Activated CD8-positive, alpha-beta T cell treated with anti-CD3 and anti-CD28 coated beads for 36 hours (primary cell): ENCODE results near the gene ATF5. TPM values are rescaled to one million over a fixed set of nuclear protein-coding genes. Genes with fewer than 3 reads are reported as not detected.

Experiments used
- ATAC-seq: fragments of 200-7000 bp; cut with Tn5 transposase; one replicate; pipeline ENCODE4 v1.10.0; 2021; ENCODE audit warnings: mild to moderate bottlenecking, moderate library complexity
- CTCF ChIA-PET: fragments of 350-600 bp; sonication (Branson Sonifier 250); formaldehyde crosslinking; loops from one replicate; lab custom pipeline; 2021; ENCODE audit warnings: antibody characterized with exemption; lab: Charles Lee
- POLR2A ChIA-PET: fragments of 350-600 bp; sonication (Branson Sonifier 250); formaldehyde crosslinking; loops from one replicate; lab custom pipeline; 2021; ENCODE audit warnings: antibody characterized with exemption; lab: Charles Lee
- DNase-seq: peaks from one replicate; pipeline ENCODE4 v3.0.0-alpha.2; 2020
- H3K27ac Mint-ChIP-seq: one replicate; pipeline ENCODE4 v1.8.0; 2021; ENCODE audit warnings: mild to moderate bottlenecking, mixed read lengths
- H3K27me3 Mint-ChIP-seq: one replicate; pipeline ENCODE4 v1.8.0; 2021; ENCODE audit warnings: mixed read lengths
- H3K36me3 Mint-ChIP-seq: one replicate; pipeline ENCODE4 v1.8.0; 2021; ENCODE audit warnings: low read depth, mixed read lengths
- H3K4me1 Mint-ChIP-seq: one replicate; pipeline ENCODE4 v1.8.0; 2021; ENCODE audit warnings: low read depth, mixed read lengths
- H3K4me3 Mint-ChIP-seq: one replicate; pipeline ENCODE4 v1.8.0; 2021; ENCODE audit warnings: mild to moderate bottlenecking, moderate library complexity, mixed read lengths
- H3K9me3 Mint-ChIP-seq: one replicate; pipeline ENCODE4 v1.8.0; 2021; ENCODE audit warnings: mixed read lengths
- CTCF ChIP-seq: fragments of 200-600 bp; IDR thresholded peaks from one replicate; pipeline ENCODE4 v1.8.0; 2022; ENCODE audit warnings: antibody characterized with exemption, mild to moderate bottlenecking
- intact Hi-C: fragments of 100-400 bp; cut with micrococcal nuclease; formaldehyde crosslinking; loops from one replicate; pipeline ENCODE4 v1.10.0; 2022
- total RNA-seq, 2 experiments: library from RNA; stranded (reverse); gene quantifications; one replicate each; pipeline ENCODE4 v1.2.3, GENCODE V29; 2021

The ATF5 gene
- total RNA-seq, 2 experiments from 2014 or later = 11.8 TPM

GRCh38 chr19:49887037-49887664 lies 41.9 kb upstream of the ATF5 start:
- no peaks in the 10 kb centered on the region for H3K9me3 Mint-ChIP-seq
- POLR2A ChIA-PET = interaction anchor here (0.6 to 1.5 kb wide), 3 partner anchors 10 to 68 kb away, joined by 3 to 5 read pairs (median 3); partner anchors contain the start of genes AKT1S1 and TBC1D17
- H3K4me1 Mint-ChIP-seq = peaks cover 19% of the 10 kb centered on the region
- ATAC-seq (no peak), DNase-seq (no peak)
- intact Hi-C loops = no loop called here
- CTCF ChIA-PET = no interaction called here
- no peak overlapping the region for H3K27ac Mint-ChIP-seq
- no peak overlapping the region for H3K4me3 Mint-ChIP-seq
- no peak for TF ChIP-seq CTCF
- peaks cover 32% of the 10 kb centered on the region for H3K36me3 Mint-ChIP-seq
- H3K27me3 Mint-ChIP-seq = no peaks in the 10 kb centered on the region

- Mint-ChIP-seq H3K9me3 (no peaks in the 10 kb centered on the region), H3K4me3 (no peak overlapping the region), H3K27me3 (no peaks in the 10 kb centered on the region), H3K36me3 (peaks cover 28% of the 10 kb centered on the region), H3K4me1 (peaks cover 20% of the 10 kb centered on the region), H3K27ac (no peak overlapping the region)
- no peak for TF ChIP-seq CTCF
- CTCF ChIA-PET = interaction anchor here (1.1 to 1.3 kb wide), 2 partner anchors 10 to 11 kb away, joined by 4 read pairs; partner anchors contain the start of genes AKT1S1 and TBC1D17
- no peak for DNase-seq
- intact Hi-C loops = no loop called here
- ATAC-seq = no peak
- POLR2A ChIA-PET = interaction anchor here (1.0 to 1.6 kb wide), 2 partner anchors 13 to 41 kb away, joined by 4 to 7 read pairs; partner anchors contain the start of genes ATF5 and NUP62
Observed at GRCh38 chr19:49887665-49888509, 41.1 kb upstream of the ATF5 start.

DNA sequence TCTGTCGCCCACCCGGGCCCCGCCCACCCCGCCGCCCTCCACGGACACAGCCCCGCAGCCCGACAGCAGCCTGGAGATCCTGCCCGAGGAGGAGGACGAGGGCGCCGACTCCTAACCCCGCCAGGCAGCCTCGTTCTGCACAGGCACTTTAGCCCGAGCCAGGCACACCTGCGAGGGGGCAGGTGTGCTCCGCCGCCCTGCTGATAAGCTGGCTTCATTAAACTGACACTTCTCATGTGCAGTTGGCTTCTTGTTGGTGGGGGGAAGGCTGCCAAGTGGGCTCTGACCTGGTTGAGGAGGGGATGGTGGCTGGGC lies 40.5 kb upstream of the ATF5 start:
- CTCF ChIA-PET = interaction anchor here (1.1 to 1.3 kb wide), 2 partner anchors 9 to 11 kb away, joined by 4 read pairs; partner anchors contain the start of genes AKT1S1 and TBC1D17
- no peak for ATAC-seq
- no peak for TF ChIP-seq CTCF
- POLR2A ChIA-PET = interaction anchor here (1.0 to 1.6 kb wide), 2 partner anchors 14 to 41 kb away, joined by 4 to 7 read pairs; partner anchors contain the start of genes ATF5 and NUP62
- H3K4me3 Mint-ChIP-seq = no peak overlapping the region
- no peak for DNase-seq
- H3K27ac Mint-ChIP-seq = no peak overlapping the region
- H3K36me3 Mint-ChIP-seq = peaks cover 23% of the 10 kb centered on the region
- no peaks in the 10 kb centered on the region for H3K9me3 Mint-ChIP-seq
- peaks cover 24% of the 10 kb centered on the region for H3K4me1 Mint-ChIP-seq
- H3K27me3 Mint-ChIP-seq = no peaks in the 10 kb centered on the region
- intact Hi-C loops = no loop called here

DNA sequence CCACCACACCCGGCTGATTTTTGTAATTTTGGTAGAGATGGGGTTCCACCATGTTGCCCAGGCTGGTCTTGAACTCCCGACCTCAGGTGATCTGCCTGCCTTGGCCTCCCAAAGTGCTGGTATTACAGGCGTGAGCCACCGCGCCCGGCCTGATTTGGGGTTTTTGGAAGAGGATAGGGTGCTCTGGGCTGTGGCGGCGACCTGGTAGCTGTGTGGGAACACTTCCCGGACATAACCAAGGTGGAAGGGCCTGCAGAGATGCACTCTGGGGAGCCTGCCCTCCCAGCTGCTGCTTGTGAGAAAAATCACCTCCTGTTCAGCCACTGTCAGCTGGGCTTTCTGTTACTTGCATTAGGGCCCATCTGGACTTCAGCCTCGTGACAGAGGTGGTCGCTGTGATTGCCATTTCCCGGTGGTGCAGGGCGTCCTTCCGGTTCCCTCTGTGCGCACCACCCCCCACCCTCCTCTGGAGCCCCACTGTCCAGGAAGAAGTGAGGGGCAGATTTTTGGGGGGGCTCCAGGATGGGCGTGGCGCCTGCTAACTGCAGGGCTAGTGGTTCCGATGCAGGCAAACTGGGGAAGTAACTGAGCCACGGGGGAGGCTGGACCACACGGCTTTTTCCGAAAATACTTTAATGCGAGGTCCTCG lies 39.8 kb upstream of the ATF5 start:
- Mint-ChIP-seq H3K27me3 (no peaks in the 10 kb centered on the region), H3K4me3 (no peak overlapping the region), H3K27ac (no peak overlapping the region), H3K9me3 (no peaks in the 10 kb centered on the region), H3K36me3 (peaks cover 20% of the 10 kb centered on the region), H3K4me1 (peaks cover 28% of the 10 kb centered on the region)
- DNase-seq = no peak
- ChIA-PET POLR2A (interaction anchor here (1.2 to 8.9 kb wide), 4 partner anchors 10 to 40 kb away, joined by 3 to 48 read pairs (median 8); partner anchors contain the start of genes AKT1S1, ATF5 and NUP62), CTCF (interaction anchor here (1.1 to 2.7 kb wide), 8 partner anchors 9 to 25 kb away, joined by 4 to 10 read pairs (median 4); partner anchors contain the start of genes AKT1S1 and TBC1D17)
- intact Hi-C loops = no loop called here
- ATAC-seq = no peak
- TF ChIP-seq CTCF = no peak
